ENCODE results near the gene SPATA9. TPM values are rescaled to one million over a fixed set of nuclear protein-coding genes. Genes with fewer than 3 reads are reported as not detected.

Gene SPATA9
- total RNA-seq, 2 donors from 2014 or later, result 0.37 to 0.40 TPM

- Histone ChIP-seq H3K4me3 (no peak overlapping the region), H3K27me3 (no peaks in the 10 kb centered on the region), H3K9me3 (no peaks in the 10 kb centered on the region), H3K4me1 (no peaks in the 10 kb centered on the region), H3K27ac (no peak overlapping the region), H3K36me3 (no peaks in the 10 kb centered on the region), H3K9ac (ENCODE audit: low read depth in 2 of 2, low read length in 2 of 2) (no peak overlapping the region)
- intact Hi-C loops (cut with DNase I), result no loop called here
- no peak for DNase-seq
- TF ChIP-seq CTCF (IDR thresholded peaks at IDR 0.05), result no peak
These were observed 71.4 kb downstream of the SPATA9 start for GRCh38 chr5:95611396-95611795.

- no peak overlapping the region for H3K9ac ChIP-seq (ENCODE audit: low read depth in 2 of 2, low read length in 2 of 2)
- no peak for DNase-seq
- no peaks in the 10 kb centered on the region for H3K27me3 ChIP-seq
- H3K9me3 ChIP-seq, result no peaks in the 10 kb centered on the region
- no peaks in the 10 kb centered on the region for H3K36me3 ChIP-seq
- intact Hi-C loops (cut with DNase I), result no loop called here
- no peaks in the 10 kb centered on the region for H3K4me1 ChIP-seq
- H3K27ac ChIP-seq, result no peak overlapping the region
- TF ChIP-seq CTCF (IDR thresholded peaks at IDR 0.05), result no peak
- H3K4me3 ChIP-seq, result no peak overlapping the region
These were observed 72.2 kb downstream of the SPATA9 start for GRCh38 chr5:95610546-95610945.

- Histone ChIP-seq H3K4me3 (no peak overlapping the region), H3K9me3 (no peaks in the 10 kb centered on the region), H3K27me3 (no peaks in the 10 kb centered on the region), H3K4me1 (no peaks in the 10 kb centered on the region), H3K9ac (ENCODE audit: low read depth in 2 of 2, low read length in 2 of 2) (no peak overlapping the region), H3K27ac (no peak overlapping the region), H3K36me3 (no peaks in the 10 kb centered on the region)
- no peak for TF ChIP-seq CTCF (IDR thresholded peaks at IDR 0.05)
- intact Hi-C loops (cut with DNase I), result no loop called here
- DNase-seq, result no peak
These were observed 73.1 kb downstream of the SPATA9 start for GRCh38 chr5:95609711-95610110.

Other genes with a start within 250 kb of the SPATA9 start
- 10 to 100 TPM; 51.3 to 65.8 TPM for gene SKIC3, start 128.0 kb downstream of the SPATA9 start, total RNA-seq
- gene ARSK, start 127.9 kb downstream of the SPATA9 start, total RNA-seq, result 1 to 10 TPM; 3.7 to 4.3 TPM
- gene GPR150, start 62.9 kb downstream of the SPATA9 start, total RNA-seq, result under 1 TPM; 0.27 to 0.52 TPM
- 1 to 10 TPM in 1 of 2 donors, under 1 TPM in 1; 0.89 to 2.0 TPM for gene RFESD, start 36.2 kb downstream of the SPATA9 start, total RNA-seq
- gene RHOBTB3, start 48.3 kb upstream of the SPATA9 start, total RNA-seq, result 10 to 100 TPM; 50.0 to 59.0 TPM
- 10 to 100 TPM; 52.8 to 89.6 TPM for gene GLRX, start 139.7 kb upstream of the SPATA9 start, total RNA-seq